Posterior cingulate gyrus (tissue), 11 donors: ENCODE measurements around the gene IGFBP7.

ENCODE experiments used
- DNase-seq, 10 donors: peaks; one replicate each; pipeline versions ENCODE4 v3.0.0 to v3.0.0-alpha.2; 2020 to 2021; ENCODE audit warnings: mixed read lengths in 3 of 10
- intact Hi-C: fragments of 100-400 bp; cut with DNase I; formaldehyde crosslinking; loops from one replicate; pipeline ENCODE4 v1.15.1; 2023

Gene IGFBP7

GRCh38 chr4:57099363-57099762 is 10.8 kb downstream of the IGFBP7 start:
- intact Hi-C loops, result no loop called here
- no peak for DNase-seq

DNA sequence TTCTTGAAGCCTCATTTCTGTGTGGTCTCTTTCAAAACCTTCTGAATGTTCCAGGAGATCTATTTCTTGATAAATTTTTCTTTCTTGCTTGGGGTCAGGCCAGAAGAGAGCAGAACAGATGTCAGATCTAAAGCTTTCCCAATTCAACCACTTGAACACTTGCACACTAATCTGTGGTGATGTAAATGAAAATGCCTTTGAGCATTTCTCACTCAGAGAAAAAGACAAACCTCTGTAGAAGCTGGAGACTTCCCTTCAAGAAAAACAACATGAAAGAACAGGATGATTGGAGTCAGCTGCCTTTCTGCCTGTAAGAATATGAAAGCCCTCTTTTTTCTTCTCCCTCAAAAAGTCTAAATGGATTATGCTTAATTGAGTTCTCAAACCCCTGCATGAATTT is 11.2 kb downstream of the IGFBP7 start:
- no peak for DNase-seq
- intact Hi-C loops, result no loop called here

DNA sequence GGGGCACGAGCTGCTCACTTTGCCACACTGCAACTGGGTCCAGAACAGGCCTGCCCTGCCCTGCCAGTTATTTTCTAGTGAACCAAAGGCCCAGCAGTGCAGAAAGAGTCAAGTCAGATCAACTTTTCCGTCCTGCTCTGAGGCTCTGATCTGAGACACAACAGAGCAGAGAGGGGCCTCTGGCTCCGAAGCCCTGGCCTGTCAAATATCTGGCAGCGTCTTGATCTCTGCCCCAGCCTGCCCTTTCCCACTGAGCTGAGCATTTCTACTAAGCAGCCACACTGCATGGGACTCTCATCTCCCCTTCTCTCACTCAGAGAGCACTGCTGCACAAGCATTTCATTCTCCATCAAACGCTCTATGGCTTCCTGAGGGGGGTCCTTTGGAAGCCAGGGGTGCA is 11.8 kb downstream of the IGFBP7 start:
- DNase-seq, result no peak
- intact Hi-C loops, result no loop called here

DNA sequence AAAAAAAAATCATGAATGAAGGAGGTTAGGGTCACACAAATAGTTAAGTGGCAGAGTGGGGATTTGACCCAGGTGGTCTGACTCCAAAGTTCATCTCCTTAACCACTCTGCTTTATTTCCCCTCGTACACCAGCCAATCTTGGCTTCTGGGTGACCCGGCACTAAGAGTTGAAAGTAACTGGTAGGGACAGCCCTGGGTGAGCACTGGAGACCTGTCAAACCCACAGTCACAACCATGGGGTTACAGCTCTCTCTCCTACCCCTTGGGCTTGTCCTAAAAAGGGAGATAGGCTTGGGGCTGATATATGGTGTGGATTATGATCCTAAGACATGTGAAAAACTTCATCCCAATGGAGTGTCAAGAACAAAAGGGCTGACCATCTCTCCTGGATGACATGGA is 12.5 kb downstream of the IGFBP7 start:
- intact Hi-C loops, result no loop called here
- no peak for DNase-seq

DNA sequence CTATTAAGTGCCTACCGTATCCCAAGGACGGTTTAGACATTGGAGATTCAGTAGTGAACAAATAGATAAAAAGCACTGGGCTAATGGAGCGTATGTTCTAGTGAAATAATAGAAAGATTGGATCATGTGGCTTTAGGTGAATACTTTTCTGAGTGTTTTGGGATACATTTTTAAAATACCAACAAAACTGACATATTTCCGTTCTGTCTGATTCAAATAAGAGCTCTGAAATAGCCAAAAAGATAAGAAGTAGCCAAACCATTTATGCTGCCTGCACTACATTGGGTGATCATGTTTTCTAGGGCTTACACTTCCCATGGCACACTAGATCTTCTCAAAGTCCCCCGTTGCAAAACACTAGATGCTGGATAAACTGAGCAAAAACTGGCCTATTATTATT is 14.2 kb downstream of the IGFBP7 start:
- intact Hi-C loops, result no loop called here
- no peak for DNase-seq

DNA sequence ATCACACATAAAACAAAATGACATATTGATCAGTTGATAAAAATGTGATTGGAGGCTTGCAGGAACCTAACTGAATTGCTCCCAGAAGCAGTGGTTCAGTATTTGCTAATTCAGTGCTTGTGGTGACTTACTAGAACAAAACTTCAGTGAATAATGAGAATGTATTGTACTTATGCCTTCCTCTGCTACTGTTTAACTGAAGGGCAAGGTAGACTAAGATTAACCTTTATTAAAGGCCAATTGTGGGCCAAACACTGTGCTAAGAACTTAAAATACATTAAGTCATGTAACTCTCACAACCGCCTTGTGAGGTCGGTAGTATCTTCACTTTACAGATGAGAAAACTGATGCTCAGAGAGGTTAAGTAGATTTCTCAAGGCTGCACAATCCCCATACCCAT is 14.9 kb downstream of the IGFBP7 start:
- DNase-seq, result no peak
- intact Hi-C loops, result no loop called here

DNA sequence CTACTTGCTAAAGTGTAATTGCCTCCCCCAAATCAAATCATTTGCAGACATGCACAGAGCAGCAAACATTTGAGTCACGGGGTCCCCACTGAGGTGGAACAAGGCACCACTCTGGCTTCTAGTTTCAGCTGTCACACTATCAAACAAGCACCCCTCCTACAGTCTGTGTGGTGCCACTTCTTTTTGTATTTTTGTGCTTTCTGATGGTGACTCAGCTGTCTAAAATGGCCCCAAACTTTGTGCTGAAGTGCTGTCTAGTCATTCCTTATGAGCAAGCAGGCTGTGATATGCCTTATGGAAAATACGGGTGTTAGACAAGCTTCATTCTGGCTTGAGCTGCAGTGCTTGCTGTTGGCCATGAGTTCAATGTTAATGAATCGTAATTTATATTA is 15.4 kb downstream of the IGFBP7 start:
- intact Hi-C loops, result no loop called here
- no peak for DNase-seq

DNA sequence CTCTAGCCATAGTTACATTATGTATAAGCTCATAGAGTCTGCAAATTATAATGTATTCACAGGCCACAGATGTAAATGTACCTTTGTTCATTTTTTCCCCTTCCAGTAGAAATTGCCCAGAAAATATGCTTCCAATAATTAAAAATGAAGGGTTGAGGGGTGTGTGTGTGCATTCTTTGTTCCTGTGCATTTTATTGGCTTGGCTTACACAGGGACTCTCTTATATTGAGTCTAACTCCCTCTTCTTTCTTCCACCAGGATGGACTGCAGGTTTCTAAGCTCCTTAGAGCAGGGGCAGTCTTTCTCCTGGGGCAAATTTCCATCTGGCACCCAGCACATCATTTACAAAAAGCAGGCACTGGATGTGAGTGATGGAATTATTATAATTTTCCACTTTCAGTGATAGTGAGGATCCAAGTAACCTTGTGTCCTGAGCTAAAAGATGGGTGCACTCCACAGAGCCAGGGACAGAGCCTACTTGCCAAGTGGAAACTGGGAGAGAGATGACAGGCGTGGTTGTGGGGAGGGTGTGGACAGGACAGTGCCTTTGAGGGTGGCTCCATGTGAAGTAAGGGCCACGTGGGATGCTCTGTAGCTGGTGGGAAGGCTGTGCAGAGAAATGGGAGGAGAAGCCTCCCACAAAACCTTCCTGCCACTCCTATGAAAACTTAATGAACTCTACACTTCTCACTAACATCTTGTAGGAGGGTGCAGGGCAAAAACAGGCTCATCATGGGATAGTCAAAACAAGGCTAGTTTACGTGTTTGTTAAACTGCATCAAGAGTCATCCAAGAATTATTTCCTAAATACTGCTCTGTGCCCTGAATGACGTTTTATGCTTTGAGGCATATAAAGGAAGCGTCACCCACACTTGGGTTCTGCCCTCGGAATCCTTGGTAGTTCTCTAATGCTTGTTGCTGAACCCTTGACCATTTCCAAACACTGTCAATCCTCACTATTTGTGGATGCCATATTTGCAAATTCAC is 16.0 kb downstream of the IGFBP7 start:
- intact Hi-C loops, result no loop called here
- no peak for DNase-seq

GRCh38 chr4:57091657-57092162 is 18.5 kb downstream of the IGFBP7 start:
- DNase-seq, result no peak
- intact Hi-C loops, result no loop called here

GRCh38 chr4:57090079-57090478 is 20.1 kb downstream of the IGFBP7 start:
- intact Hi-C loops, result no loop called here
- DNase-seq, result no peak

GRCh38 chr4:57089549-57089948 is 20.6 kb downstream of the IGFBP7 start:
- no peak for DNase-seq
- intact Hi-C loops, result no loop called here

DNA sequence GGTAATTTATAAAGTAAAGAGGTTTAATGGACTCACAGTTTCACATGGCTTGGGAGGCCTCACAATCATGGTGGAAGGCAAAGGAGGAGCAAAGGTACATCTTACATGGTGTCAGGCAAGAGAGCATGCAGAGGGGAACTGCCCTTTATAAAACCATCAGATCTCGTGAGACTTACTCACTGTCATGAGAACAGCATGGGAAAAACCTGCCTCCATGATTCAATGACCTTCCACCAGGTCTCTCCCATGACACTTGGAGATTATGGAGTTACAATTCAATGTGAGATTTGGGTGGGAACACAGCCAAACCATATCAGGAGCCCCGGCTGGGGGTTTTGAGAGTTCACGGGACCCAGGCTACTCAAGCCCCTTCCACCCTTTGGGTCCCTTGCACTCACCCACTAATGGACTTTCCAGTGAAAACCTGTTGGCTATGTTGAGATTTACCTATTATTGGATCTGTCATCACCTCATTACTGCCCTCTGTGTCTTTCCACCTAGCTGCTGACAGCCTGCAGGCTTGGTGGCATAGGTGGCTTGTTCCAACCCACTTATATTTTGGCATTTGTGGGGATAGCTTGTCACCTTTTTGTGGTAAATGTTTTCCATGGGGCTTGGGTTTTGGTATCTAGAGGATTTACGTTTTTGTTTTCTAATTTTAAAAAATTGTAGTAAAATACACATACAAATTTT is 24.0 kb downstream of the IGFBP7 start:
- intact Hi-C loops, result no loop called here
- DNase-seq, result no peak

- intact Hi-C loops, result no loop called here
- no peak for DNase-seq
These were observed 24.9 kb downstream of the IGFBP7 start for GRCh38 chr4:57085278-57085677.

GRCh38 chr4:57084360-57084759 is 25.8 kb downstream of the IGFBP7 start:
- intact Hi-C loops, result no loop called here
- no peak for DNase-seq

DNA sequence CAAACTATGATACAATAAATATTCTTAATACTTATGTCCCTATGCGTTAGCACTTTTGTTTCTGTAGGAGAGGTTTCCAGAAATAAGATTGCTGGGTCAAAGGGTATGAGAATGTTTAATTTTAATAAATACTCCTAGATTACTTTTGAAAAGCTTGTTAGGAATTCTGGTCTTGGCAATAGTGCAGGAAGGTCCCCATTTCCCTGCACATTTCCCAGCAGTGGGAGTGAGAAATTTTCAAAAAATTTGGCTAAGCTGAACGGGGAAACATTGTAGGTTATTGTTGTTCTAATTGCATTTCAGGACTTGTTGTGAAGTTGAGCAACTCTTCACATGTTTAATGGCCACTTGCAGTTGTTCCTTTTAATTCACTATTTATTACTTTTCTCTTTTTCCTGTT is 27.1 kb downstream of the IGFBP7 start:
- DNase-seq, result no peak
- intact Hi-C loops, result no loop called here

GRCh38 chr4:57081651-57082621 is 28.2 kb downstream of the IGFBP7 start:
- intact Hi-C loops, result no loop called here
- no peak for DNase-seq

GRCh38 chr4:57080781-57081650 is 29.2 kb downstream of the IGFBP7 start:
- no peak for DNase-seq
- intact Hi-C loops, result no loop called here

DNA sequence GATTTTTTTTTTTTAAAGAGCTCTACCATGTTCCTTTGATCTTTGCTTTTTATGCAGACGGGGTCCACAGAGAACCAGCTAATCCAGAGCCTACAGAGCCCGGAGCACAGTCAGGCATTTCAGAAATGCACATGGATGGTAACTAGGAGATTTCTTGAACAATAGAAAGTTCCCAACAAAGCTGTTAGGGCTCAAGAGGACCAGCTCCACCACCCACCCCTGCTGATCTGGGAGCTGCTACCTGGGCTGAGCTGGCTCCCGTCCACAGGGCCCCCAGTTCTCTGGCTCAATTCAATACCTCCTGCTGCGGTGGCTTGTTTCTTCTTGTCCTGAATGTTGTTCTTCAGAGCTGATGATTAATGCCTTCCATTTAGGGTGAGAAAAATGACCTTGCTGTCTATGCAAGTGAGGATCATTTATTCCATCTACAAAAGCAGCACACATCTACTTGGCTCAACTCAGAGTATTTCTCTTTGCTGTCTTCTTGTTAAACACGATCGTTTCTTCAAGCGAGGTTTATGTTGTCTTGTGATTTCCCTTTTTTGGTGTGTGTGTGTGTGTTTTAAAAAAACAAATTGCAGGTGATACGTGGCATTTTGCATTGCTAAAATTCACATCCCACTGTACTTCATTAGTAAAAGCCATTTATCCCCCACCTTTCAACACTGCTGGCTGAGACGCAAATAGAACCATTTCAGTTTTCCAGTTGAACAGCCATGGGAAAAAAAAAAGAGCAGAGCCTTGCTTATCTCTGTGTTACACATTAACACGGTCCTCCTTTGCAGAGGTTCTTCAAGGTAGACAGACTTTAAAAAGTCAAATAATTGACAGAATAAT is 31.3 kb downstream of the IGFBP7 start:
- intact Hi-C loops, result no loop called here
- DNase-seq, result no peak
